Activated naive CD4-positive, alpha-beta T cell treated with anti-CD3 and anti-CD28 coated beads, Interleukin-2, amount 50 U/mL, for 72 hours (primary cell): ENCODE data around the gene POLA1. TPM values are rescaled to one million over a fixed set of nuclear protein-coding genes. Genes with fewer than 3 reads are reported as not detected.

Experiments used
- ATAC-seq, 2 donors: fragments of 150-1000 bp; cut with Tn5 transposase; 2 replicates each; pipeline ENCODE4 v1.10.0; 2021; ENCODE audit warnings: mild to moderate bottlenecking in 2 of 2, moderate library complexity in 2 of 2
- DNase-seq, 2 donors: peaks; one replicate each; pipeline ENCODE4 v3.0.0; 2021 to 2022; ENCODE audit warnings: low spot score in 2 of 2
- H3K27ac Mint-ChIP-seq, 2 donors: one replicate each; pipeline ENCODE4 v1.8.0; 2022; ENCODE audit warnings: mild to moderate bottlenecking in 2 of 2, mixed read lengths in 2 of 2
- H3K36me3 Mint-ChIP-seq, 2 donors: one replicate each; pipeline ENCODE4 v1.8.0; 2022; ENCODE audit warnings: mixed read lengths in 2 of 2
- H3K9me3 Mint-ChIP-seq, 2 donors: one replicate each; pipeline ENCODE4 v1.8.0; 2022; ENCODE audit warnings: mixed read lengths in 2 of 2
- total RNA-seq, 2 donors: library from RNA; stranded (reverse); gene quantifications; one replicate each; pipeline ENCODE4 v1.2.3, GENCODE V29; 2022

The POLA1 gene
- total RNA-seq, 2 donors from 2014 or later: 37.8 to 49.4 TPM

- DNase-seq: no peak
- Mint-ChIP-seq H3K36me3 (peaks cover 0 to 12% of the 10 kb centered on the region in 2 donors), H3K9me3 (no peaks in the 10 kb centered on the region), H3K27ac (no peak overlapping the region)
- ATAC-seq: peak; percentile 28 to 41
These were observed 320.1 kb downstream of the POLA1 start for GRCh38 chrX:25013632-25014365.

GRCh38 chrX:25014366-25014838 is 320.7 kb downstream of the POLA1 start:
- ATAC-seq: no peak
- no peaks in the 10 kb centered on the region for H3K9me3 Mint-ChIP-seq
- no peak for DNase-seq
- no peak overlapping the region for H3K27ac Mint-ChIP-seq
- H3K36me3 Mint-ChIP-seq: peaks cover 0 to 12% of the 10 kb centered on the region in 2 donors

GRCh38 chrX:25015486-25016360 is 322.0 kb downstream of the POLA1 start, which contains the start of gene ARX:
ARX (minus strand) TSS chrX:25015965; CDS start chrX:25015737, 228 bp downstream.
- H3K36me3 Mint-ChIP-seq: peaks cover 0 to 12% of the 10 kb centered on the region in 2 donors
- H3K9me3 Mint-ChIP-seq: no peaks in the 10 kb centered on the region
- ATAC-seq (peak in 1 of 2 donors; percentile 83), DNase-seq (no peak)
- H3K27ac Mint-ChIP-seq: peak within 1 kb of the TSS in 1 of 2 donors; percentile 77

GRCh38 chrX:25016361-25016671 is 322.6 kb downstream of the POLA1 start:
- peak overlapping the region in 1 of 2 donors; percentile 77 for H3K27ac Mint-ChIP-seq

DNA sequence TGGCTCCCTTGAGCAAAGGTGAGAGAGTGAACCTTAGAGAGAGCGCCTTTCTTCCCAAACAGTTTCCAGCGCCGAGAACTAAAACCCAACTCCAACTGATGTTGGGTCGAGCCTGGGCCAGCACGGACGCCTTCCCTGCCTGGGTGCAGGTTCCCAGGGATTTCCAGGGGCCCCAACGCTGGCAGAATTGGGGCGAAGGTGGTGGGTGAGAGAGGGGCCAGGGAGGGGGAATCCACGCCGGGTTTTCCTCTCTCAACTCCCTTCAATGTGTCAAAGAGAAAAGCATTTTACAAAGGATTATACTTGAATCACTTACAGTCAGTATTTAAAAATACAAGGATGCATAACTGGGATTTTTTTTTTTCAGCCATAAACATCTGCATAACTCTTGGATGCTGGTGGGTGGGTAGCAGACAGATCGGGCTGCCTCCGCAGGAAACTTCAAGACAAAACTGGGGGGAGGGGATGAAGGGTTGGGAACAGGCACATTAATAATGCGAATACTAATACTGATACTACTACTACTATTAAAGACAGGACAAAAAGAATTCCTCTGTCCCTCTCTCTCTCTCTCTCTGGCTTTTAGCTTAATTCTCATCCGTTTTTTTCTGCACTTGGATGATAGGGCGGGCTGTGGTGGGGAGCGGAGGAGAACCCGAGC is 323.4 kb downstream of the POLA1 start:
- Mint-ChIP-seq H3K9me3 (no peaks in the 10 kb centered on the region), H3K36me3 (peaks cover 0 to 17% of the 10 kb centered on the region in 2 donors), H3K27ac (no peak overlapping the region)
- ATAC-seq: no peak
- DNase-seq: no peak

More at GRCh38 chrX:25016361-25016671, 322.6 kb downstream of the POLA1 start:
- H3K9me3 Mint-ChIP-seq: no peaks in the 10 kb centered on the region
- no peak for DNase-seq
- H3K36me3 Mint-ChIP-seq: peaks cover 0 to 12% of the 10 kb centered on the region in 2 donors
- ATAC-seq: no peak

GRCh38 chrX:25017667-25018247 is 324.0 kb downstream of the POLA1 start:
- no peak overlapping the region for H3K27ac Mint-ChIP-seq
- DNase-seq: no peak
- peaks cover 0 to 18% of the 10 kb centered on the region in 2 donors for H3K36me3 Mint-ChIP-seq
- no peaks in the 10 kb centered on the region for H3K9me3 Mint-ChIP-seq
- no peak for ATAC-seq

GRCh38 chrX:25018682-25019081 is 325.0 kb downstream of the POLA1 start:
- DNase-seq (no peak), ATAC-seq (no peak)
- Mint-ChIP-seq H3K9me3 (no peaks in the 10 kb centered on the region), H3K27ac (no peak overlapping the region), H3K36me3 (peaks cover 0 to 18% of the 10 kb centered on the region in 2 donors)

DNA sequence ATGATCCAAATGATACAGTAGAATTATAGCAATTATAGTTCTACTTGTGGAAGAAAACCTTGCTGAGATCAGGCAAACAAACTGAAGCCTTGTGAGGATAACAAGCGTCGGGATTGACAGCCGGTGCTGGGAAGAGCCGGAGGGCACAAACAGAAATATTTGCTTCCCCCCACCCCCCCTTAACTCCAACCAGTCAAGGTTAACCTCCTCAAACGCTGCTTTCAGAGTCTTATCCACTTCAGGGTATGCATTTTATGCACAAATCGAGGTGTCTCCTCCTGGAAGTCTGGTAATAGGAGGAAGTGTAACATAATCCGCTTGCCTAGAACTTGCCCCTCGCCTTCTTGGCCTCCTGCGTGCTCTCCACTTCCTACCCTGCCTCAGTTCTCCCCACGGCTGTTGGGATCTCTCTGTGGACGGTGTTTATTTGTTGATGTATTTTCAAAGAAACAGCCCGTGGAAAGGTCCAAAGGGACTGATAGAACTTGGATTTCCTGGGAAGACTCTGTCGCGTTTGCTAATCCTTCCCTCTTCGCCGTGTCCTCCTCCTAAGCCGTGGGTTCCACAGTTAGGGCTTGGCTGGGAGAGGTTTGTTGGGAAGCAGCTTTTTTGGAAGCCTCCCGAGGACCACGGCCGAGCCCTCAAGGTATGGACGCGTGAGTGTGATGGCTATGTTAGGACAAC is 326.1 kb downstream of the POLA1 start:
- Mint-ChIP-seq H3K9me3 (no peaks in the 10 kb centered on the region), H3K27ac (no peak overlapping the region), H3K36me3 (peaks cover 0 to 18% of the 10 kb centered on the region in 2 donors)
- no peak for DNase-seq
- no peak for ATAC-seq

- H3K27ac Mint-ChIP-seq: no peak overlapping the region
- DNase-seq: no peak
- no peak for ATAC-seq
- H3K9me3 Mint-ChIP-seq: no peaks in the 10 kb centered on the region
- peaks cover 0 to 18% of the 10 kb centered on the region in 2 donors for H3K36me3 Mint-ChIP-seq
These were observed 326.7 kb downstream of the POLA1 start for GRCh38 chrX:25020391-25020904.

DNA sequence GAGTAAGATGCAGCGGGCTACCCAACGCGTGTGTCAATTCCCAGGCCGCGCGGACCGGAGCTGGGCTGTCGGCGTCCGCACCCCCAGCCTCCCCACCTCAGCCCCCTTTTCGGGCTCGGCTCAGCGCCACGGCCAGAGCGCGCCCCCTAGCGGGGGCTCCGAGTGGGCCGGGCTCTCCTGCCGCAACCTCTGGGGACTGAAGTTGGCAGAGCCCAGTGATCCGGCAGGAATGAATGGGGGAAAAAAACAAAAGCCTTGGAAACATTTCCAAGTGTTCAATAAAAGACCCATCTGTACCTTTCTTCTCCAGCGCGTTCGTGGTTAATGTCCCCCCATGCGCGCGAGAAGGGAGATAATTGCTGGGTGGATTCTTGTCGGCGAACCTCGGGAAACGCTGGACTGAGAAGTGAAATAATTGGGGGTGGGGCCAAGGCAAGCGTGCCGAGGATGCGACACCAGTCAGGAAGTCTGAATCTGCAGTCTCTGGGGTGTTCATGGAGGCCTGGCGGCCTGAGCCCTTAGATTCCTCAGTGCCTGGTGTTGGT is 327.3 kb downstream of the POLA1 start:
- H3K36me3 Mint-ChIP-seq: peaks cover 0 to 18% of the 10 kb centered on the region in 2 donors
- H3K9me3 Mint-ChIP-seq: no peaks in the 10 kb centered on the region
- ATAC-seq (peak in 1 of 2 donors; percentile 84), DNase-seq (peak in 1 of 2 donors; percentile 64)
- no peak overlapping the region for H3K27ac Mint-ChIP-seq

GRCh38 chrX:25022499-25023325 is 329.0 kb downstream of the POLA1 start:
- ATAC-seq (peak in 1 of 2 donors; percentile 47), DNase-seq (no peak)
- no peak overlapping the region for H3K27ac Mint-ChIP-seq
- peaks cover 0 to 7% of the 10 kb centered on the region in 2 donors for H3K36me3 Mint-ChIP-seq
- H3K9me3 Mint-ChIP-seq: no peaks in the 10 kb centered on the region

DNA sequence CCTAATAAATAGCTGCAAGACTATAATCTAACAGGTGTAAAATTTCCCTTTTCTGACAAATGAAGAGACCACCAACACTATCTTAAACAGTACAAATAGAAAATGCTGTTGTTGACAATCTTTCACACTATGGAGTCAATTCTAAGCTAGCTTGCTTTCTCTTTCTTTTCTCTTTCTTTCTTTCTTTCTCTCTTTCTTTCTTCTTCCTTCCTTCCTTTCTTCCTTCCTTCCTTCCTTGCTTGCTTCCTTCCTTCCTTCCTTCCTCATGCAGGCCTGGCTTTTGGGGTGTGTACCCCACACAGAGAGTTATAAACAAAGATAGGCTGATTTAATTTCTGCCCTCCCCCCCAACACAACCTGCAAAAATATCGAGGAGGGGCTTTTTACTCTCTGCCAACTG is 330.2 kb downstream of the POLA1 start:
- Mint-ChIP-seq H3K9me3 (no peaks in the 10 kb centered on the region), H3K36me3 (peaks cover 0 to 6% of the 10 kb centered on the region in 2 donors), H3K27ac (no peak overlapping the region)
- ATAC-seq (no peak), DNase-seq (no peak)

- no peak for DNase-seq
- Mint-ChIP-seq H3K36me3 (peaks cover 0 to 10% of the 10 kb centered on the region in 2 donors), H3K9me3 (no peaks in the 10 kb centered on the region), H3K27ac (no peak overlapping the region)
- no peak for ATAC-seq
These were observed 331.9 kb downstream of the POLA1 start for GRCh38 chrX:25025615-25026014.

DNA sequence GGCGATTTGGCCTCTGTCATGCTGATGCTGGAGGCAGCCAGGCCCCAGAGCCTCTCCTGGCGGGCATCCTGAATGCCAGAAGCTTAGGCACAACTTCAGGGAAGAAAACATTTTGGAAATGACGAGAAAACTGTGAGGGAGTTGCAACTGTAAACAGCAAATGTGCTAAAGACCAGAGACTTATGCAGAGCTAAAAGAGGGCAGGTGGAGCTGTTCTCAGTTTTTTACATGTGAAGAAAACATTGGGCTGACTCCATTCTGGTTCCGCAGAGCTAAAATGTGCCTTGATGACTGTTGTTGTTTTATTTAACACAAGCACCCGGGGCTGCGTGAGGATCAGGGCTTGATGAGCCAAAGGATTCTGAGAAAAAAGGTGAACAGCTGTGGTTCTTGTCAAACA is 332.9 kb downstream of the POLA1 start:
- H3K36me3 Mint-ChIP-seq: peaks cover 0 to 10% of the 10 kb centered on the region in 2 donors
- ATAC-seq: no peak
- no peak for DNase-seq
- no peaks in the 10 kb centered on the region for H3K9me3 Mint-ChIP-seq
- no peak overlapping the region for H3K27ac Mint-ChIP-seq

GRCh38 chrX:25028726-25029125 is 335.0 kb downstream of the POLA1 start:
- no peak for ATAC-seq

More at GRCh38 chrX:25028726-25029125, 335.0 kb downstream of the POLA1 start:
- H3K36me3 Mint-ChIP-seq: peaks cover 0 to 4% of the 10 kb centered on the region in 2 donors
- no peak overlapping the region for H3K27ac Mint-ChIP-seq
- no peaks in the 10 kb centered on the region for H3K9me3 Mint-ChIP-seq
- DNase-seq: no peak
